Thyroid gland (tissue), 4 donors: ENCODE data around the gene PLCB1. TPM values are rescaled to one million over a fixed set of nuclear protein-coding genes. Genes with fewer than 3 reads are reported as not detected.
"Not testable (repeated sequence)": the region's sequence is repeated elsewhere in the genome, so short reads cannot be mapped to it uniquely, and the experiment has no call there.

ENCODE experiments used
- DNase-seq, 2 donors: peaks; one replicate each; pipeline ENCODE4 v3.0.0-alpha.2; 2019
- H3K27ac ChIP-seq, 3 donors: fragments of 200-600 bp; sonication (generic); 1 replicate in 2 of 3; 2 replicates in 1 of 3; pipeline ENCODE4 v1.5.1; 2016 to 2019; ENCODE audit warnings: mild to moderate bottlenecking in 1 of 3, moderate library complexity in 1 of 3
- H3K27me3 ChIP-seq: fragments of 200-600 bp; sonication (generic); one replicate; pipeline ENCODE4 v1.5.1; 2019
- H3K36me3 ChIP-seq, 2 donors: fragments of 200-600 bp; sonication (generic); one replicate each; pipeline ENCODE4 v1.5.1; 2016 to 2019
- H3K4me1 ChIP-seq, 2 donors: fragments of 200-600 bp; sonication (generic); one replicate each; pipeline ENCODE4 v1.5.1; 2017 to 2019
- H3K4me3 ChIP-seq, 3 donors: fragments of 200-600 bp; sonication (generic); replicated peaks in 1 of 3; 1 replicate in 2 of 3; 2 replicates in 1 of 3; pipeline ENCODE4 v1.5.1; 2016; ENCODE audit warnings: mild to moderate bottlenecking in 1 of 3
- H3K9me3 ChIP-seq: fragments of 200-600 bp; sonication (generic); one replicate; pipeline ENCODE4 v1.5.1; 2017
- CTCF ChIP-seq, 6 experiments: fragments of 200-600 bp in 3 of 6; fragments of 450-650 bp in 3 of 6; sonication (generic) in 3 of 6; IDR thresholded peaks; one replicate each; pipeline ENCODE4 v1.5.1; 2016 to 2019; ENCODE audit warnings: antibody characterized with exemption in 6 of 6, mild to moderate bottlenecking in 2 of 6, inconsistent platforms in 1 of 6, moderate library complexity in 1 of 6
- POLR2A ChIP-seq, 2 donors: fragments of 450-650 bp; IDR thresholded peaks; one replicate each; pipeline ENCODE4 v1.6.1; 2017; ENCODE audit warnings: antibody characterized with exemption in 2 of 2, mild to moderate bottlenecking in 2 of 2, moderate library complexity in 1 of 2
- WGBS, 2 donors: methylation state at CpG; one replicate each; pipeline ENCODE4 v1.1.5; 2017; 5-methylcytosine and 5-hydroxymethylcytosine counted together
- intact Hi-C: fragments of 100-400 bp; cut with DNase I; formaldehyde crosslinking; loops from one replicate; pipeline ENCODE4 v1.15.1; 2023
- total RNA-seq, 4 donors: library from RNA; depleted of rRNA; stranded (reverse); fragments of >200 nt; gene quantifications; one replicate each; pipeline ENCODE4 v1.2.3, GENCODE V29; 2016

The PLCB1 gene
- total RNA-seq, 4 donors from 2014 or later, result 7.3 to 14.1 (median 11.0) TPM

DNA sequence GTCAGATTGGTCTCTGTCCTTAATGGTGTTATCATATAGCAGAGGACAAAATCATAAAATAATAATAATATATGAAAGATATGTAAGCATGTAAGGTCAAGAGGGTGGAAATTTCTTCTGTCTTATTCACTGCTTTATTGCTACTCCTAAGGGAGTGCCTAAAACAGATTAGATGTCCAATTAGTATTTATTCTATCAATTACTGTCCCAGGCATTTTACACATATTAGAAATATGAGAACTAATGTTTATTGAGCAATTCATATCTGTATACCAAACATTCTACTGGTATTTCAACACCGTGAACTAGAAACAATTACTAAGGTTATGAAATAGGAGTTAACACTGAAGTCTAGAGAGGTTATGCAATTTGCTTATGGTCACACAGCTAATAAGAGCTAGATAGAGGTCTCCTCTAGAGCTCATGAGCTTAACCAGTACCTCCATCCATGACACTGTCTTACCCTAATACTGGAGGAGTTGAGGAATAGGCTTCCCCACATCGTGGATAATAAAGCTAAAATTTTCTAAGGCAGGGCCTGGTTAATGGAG is 302.3 kb downstream of the PLCB1 start:
- TF ChIP-seq CTCF (IDR thresholded peaks at IDR 0.05) (no peak), POLR2A (IDR thresholded peaks at IDR 0.05) (no peak)
- no peak for DNase-seq
- intact Hi-C loops, result no loop called here
- 91 to 98% methylated on average over 2 of the region's 2 CpGs for WGBS, 2 donors
- no peaks in the 10 kb centered on the region for H3K36me3 ChIP-seq
- H3K9me3 ChIP-seq, result no peaks in the 10 kb centered on the region
- H3K4me1 ChIP-seq, result peaks cover 0 to 14% of the 10 kb centered on the region in 2 donors
- H3K27ac ChIP-seq, result no peak overlapping the region
- H3K27me3 ChIP-seq, result no peaks in the 10 kb centered on the region
- H3K4me3 ChIP-seq, result no peak overlapping the region

GRCh38 chr20:8435285-8436035 is 303.4 kb downstream of the PLCB1 start:
- intact Hi-C loops, result no loop called here
- no peak for TF ChIP-seq POLR2A (IDR thresholded peaks at IDR 0.05)
- no peak overlapping the region for H3K4me3 ChIP-seq
- WGBS, 2 donors, result 82 to 96% methylated on average over 5 of the region's 5 CpGs
- DNase-seq, result no peak
- no peaks in the 10 kb centered on the region for H3K27me3 ChIP-seq
- peaks cover 0 to 14% of the 10 kb centered on the region in 2 donors for H3K4me1 ChIP-seq
- no peak overlapping the region for H3K27ac ChIP-seq
- H3K9me3 ChIP-seq, result no peaks in the 10 kb centered on the region
- H3K36me3 ChIP-seq, result no peaks in the 10 kb centered on the region

GRCh38 chr20:8436938-8437337 is 304.9 kb downstream of the PLCB1 start:
- intact Hi-C loops, H3K27ac ChIP-seq, DNase-seq, H3K36me3 ChIP-seq, H3K27me3 ChIP-seq, H3K4me3 ChIP-seq, H3K9me3 ChIP-seq: not testable (repeated sequence)
- 91 to 93% methylated on average over 5 of the region's 5 CpGs for WGBS, 2 donors
- peaks cover 0 to 12% of the 10 kb centered on the region in 2 donors for H3K4me1 ChIP-seq

- DNase-seq, result peak; percentile 11 to 19
- H3K9me3 ChIP-seq, result no peaks in the 10 kb centered on the region
- H3K4me3 ChIP-seq, result no peak overlapping the region
- no peaks in the 10 kb centered on the region for H3K36me3 ChIP-seq
- WGBS, 2 donors, result 28 to 43% methylated on average over 5 of the region's 5 CpGs
- peaks cover 0 to 7% of the 10 kb centered on the region in 2 donors for H3K4me1 ChIP-seq
- intact Hi-C loops, result no loop called here
- TF ChIP-seq POLR2A (IDR thresholded peaks at IDR 0.05), result no peak
- H3K27ac ChIP-seq, result no peak overlapping the region
- no peaks in the 10 kb centered on the region for H3K27me3 ChIP-seq
These were observed 306.7 kb downstream of the PLCB1 start for GRCh38 chr20:8438748-8439147.

GRCh38 chr20:8443464-8444072 is 311.5 kb downstream of the PLCB1 start:
- no peaks in the 10 kb centered on the region for H3K9me3 ChIP-seq
- H3K27me3 ChIP-seq, result no peaks in the 10 kb centered on the region
- H3K4me1 ChIP-seq, result peaks cover 0 to 5% of the 10 kb centered on the region in 2 donors
- intact Hi-C loops, result no loop called here
- 70 to 83% methylated on average over 2 of the region's 2 CpGs for WGBS, 2 donors
- H3K36me3 ChIP-seq, result no peaks in the 10 kb centered on the region
- no peak overlapping the region for H3K27ac ChIP-seq
- TF ChIP-seq CTCF (IDR thresholded peaks at IDR 0.05), result no peak
- no peak for TF ChIP-seq POLR2A (IDR thresholded peaks at IDR 0.05)
- no peak for DNase-seq
- no peak overlapping the region for H3K4me3 ChIP-seq

GRCh38 chr20:8447262-8448120 is 315.4 kb downstream of the PLCB1 start:
- Histone ChIP-seq H3K9me3 (no peaks in the 10 kb centered on the region), H3K27ac (no peak overlapping the region), H3K4me1 (no peaks in the 10 kb centered on the region), H3K27me3 (no peaks in the 10 kb centered on the region), H3K4me3 (no peak overlapping the region), H3K36me3 (no peaks in the 10 kb centered on the region)
- intact Hi-C loops, result no loop called here
- 93% methylated on average over 3 of the region's 3 CpGs for WGBS, 2 donors
- no peak for DNase-seq
- TF ChIP-seq POLR2A (IDR thresholded peaks at IDR 0.05), result no peak
- TF ChIP-seq CTCF (IDR thresholded peaks at IDR 0.05), result no peak
